HG03175 (cell line): ENCODE results near the gene PPIG.
"Not testable (repeated sequence)": the region's sequence is repeated elsewhere in the genome, so short reads cannot be mapped to it uniquely, and the experiment has no call there.

Source experiments
- ATAC-seq: cut with Tn5 transposase; IDR thresholded peaks from one replicate; pipeline ENCODE4 v1.9.1; 2021; ENCODE audit warnings: mild to moderate bottlenecking, moderate library complexity; ENCODE audit not compliant: unreplicated experiment

PPIG gene

GRCh38 chr2:169662744-169663143 is 78.6 kb downstream of the PPIG start:
- no peak for ATAC-seq

- ATAC-seq = no peak
Measured at GRCh38 chr2:169663247-169663646, 79.1 kb downstream of the PPIG start.

GRCh38 chr2:169664600-169664977 is 80.4 kb downstream of the PPIG start:
- ATAC-seq = no peak

- no peak for ATAC-seq
Measured at GRCh38 chr2:169664978-169665930, 81.1 kb downstream of the PPIG start.

GRCh38 chr2:169667583-169667982 is 83.4 kb downstream of the PPIG start:
- ATAC-seq = no peak

GRCh38 chr2:169670215-169670651 is 86.1 kb downstream of the PPIG start:
- peak; percentile 51 for ATAC-seq

- ATAC-seq = no peak
Measured at GRCh38 chr2:169670937-169671336, 86.8 kb downstream of the PPIG start.

- no peak for ATAC-seq
Measured at GRCh38 chr2:169672406-169672805, 88.3 kb downstream of the PPIG start.

GRCh38 chr2:169673106-169673505 is 89.0 kb downstream of the PPIG start:
- ATAC-seq = no peak

- no peak for ATAC-seq
Measured at GRCh38 chr2:169673921-169674320, 89.8 kb downstream of the PPIG start.

GRCh38 chr2:169676357-169676756 is 92.2 kb downstream of the PPIG start:
- no peak for ATAC-seq

- ATAC-seq = no peak
Measured at GRCh38 chr2:169676850-169677249, 92.7 kb downstream of the PPIG start.

- ATAC-seq = no peak
Measured at GRCh38 chr2:169683054-169683424, 98.9 kb downstream of the PPIG start.

GRCh38 chr2:169683425-169684134 is 99.4 kb downstream of the PPIG start:
- no peak for ATAC-seq

GRCh38 chr2:169684135-169684565 is 100.0 kb downstream of the PPIG start:
- no peak for ATAC-seq

- ATAC-seq = not testable (repeated sequence)
Measured at GRCh38 chr2:169684712-169685111, 100.6 kb downstream of the PPIG start.

GRCh38 chr2:169686825-169687224 is 102.7 kb downstream of the PPIG start:
- not testable (repeated sequence) for ATAC-seq

GRCh38 chr2:169687943-169688342 is 103.8 kb downstream of the PPIG start:
- ATAC-seq = not testable (repeated sequence)

- no peak for ATAC-seq
Measured at GRCh38 chr2:169690958-169691357, 106.8 kb downstream of the PPIG start.
